Astrocyte (in vitro differentiated cells and primary cell): ENCODE results near the gene PLCH1. TPM values are rescaled to one million over a fixed set of nuclear protein-coding genes. Genes with fewer than 3 reads are reported as not detected.

Source experiments
- DNase-seq: peaks from one replicate; pipeline ENCODE4 v3.0.0-alpha.2; 2010; ENCODE audit warnings: low read depth
- FAIRE-seq: peaks from 2 replicates; lab custom pipeline; 2011; peaks lifted over from hg19 to GRCh38; lab: Jason Lieb, UNC
- H2AFZ ChIP-seq: 2 replicates; pipeline ENCODE4 v1.6.0; 2012; ENCODE audit warnings: low read depth, low read length, inconsistent platforms
- H3K27ac ChIP-seq: 2 replicates; pipeline ENCODE4 v1.5.1; 2011; ENCODE audit warnings: low read depth, low read length, inconsistent platforms
- H3K27me3 ChIP-seq: 2 replicates; pipeline ENCODE4 v1.6.0; 2011; ENCODE audit warnings: low read length, inconsistent platforms; ENCODE audit not compliant: insufficient read depth
- H3K36me3 ChIP-seq: 2 replicates; pipeline ENCODE4 v1.5.1; 2011; ENCODE audit warnings: low read length, inconsistent platforms; ENCODE audit not compliant: insufficient read depth
- H3K4me1 ChIP-seq: 2 replicates; pipeline ENCODE4 v1.5.1; 2011; ENCODE audit warnings: low read length, inconsistent platforms; ENCODE audit not compliant: insufficient read depth
- H3K4me2 ChIP-seq: 2 replicates; pipeline ENCODE4 v1.6.0; 2012; ENCODE audit warnings: low read length, inconsistent platforms
- H3K4me3 ChIP-seq: 2 replicates; pipeline ENCODE4 v1.5.1; 2011; ENCODE audit warnings: low read depth, mild to moderate bottlenecking, low read length, inconsistent platforms; ENCODE audit not compliant: insufficient read depth
- H3K79me2 ChIP-seq: 2 replicates; pipeline ENCODE4 v1.6.0; 2012; ENCODE audit warnings: mild to moderate bottlenecking, low read length, inconsistent platforms; ENCODE audit not compliant: insufficient read depth
- H3K9ac ChIP-seq: 2 replicates; pipeline ENCODE4 v1.6.0; 2012; ENCODE audit warnings: mild to moderate bottlenecking, low read length, inconsistent platforms
- H3K9me3 ChIP-seq: 2 replicates; pipeline ENCODE4 v1.5.1; 2012; ENCODE audit warnings: low read depth, mild to moderate bottlenecking, low read length, inconsistent platforms; ENCODE audit not compliant: insufficient read depth
- H4K20me1 ChIP-seq: 2 replicates; pipeline ENCODE4 v1.6.0; 2012; ENCODE audit warnings: low read length, inconsistent platforms; ENCODE audit not compliant: insufficient read depth
- H3K27ac Mint-ChIP-seq: one replicate; pipeline ENCODE4 v1.8.0; 2021; ENCODE audit warnings: mild to moderate bottlenecking, mixed read lengths; ENCODE audit not compliant: unreplicated experiment
- H3K27me3 Mint-ChIP-seq: one replicate; pipeline ENCODE4 v1.8.0; 2021; ENCODE audit warnings: low read depth, mixed read lengths; ENCODE audit not compliant: unreplicated experiment
- H3K36me3 Mint-ChIP-seq: one replicate; pipeline ENCODE4 v1.8.0; 2021; ENCODE audit warnings: low read depth, mixed read lengths; ENCODE audit not compliant: unreplicated experiment
- H3K4me1 Mint-ChIP-seq: one replicate; pipeline ENCODE4 v1.8.0; 2021; ENCODE audit warnings: low read depth, mixed read lengths; ENCODE audit not compliant: unreplicated experiment
- H3K4me3 Mint-ChIP-seq: one replicate; pipeline ENCODE4 v1.8.0; 2021; ENCODE audit warnings: mild to moderate bottlenecking, moderate library complexity, mixed read lengths; ENCODE audit not compliant: unreplicated experiment
- H3K9me3 Mint-ChIP-seq: one replicate; pipeline ENCODE4 v1.8.0; 2021; ENCODE audit warnings: mild to moderate bottlenecking, mixed read lengths; ENCODE audit not compliant: unreplicated experiment
- CTCF ChIP-seq: IDR thresholded peaks from 2 replicates; pipeline ENCODE4 v1.5.1; 2011; ENCODE audit warnings: low read depth, mild to moderate bottlenecking, inconsistent platforms, low read length, moderate library complexity; ENCODE audit not compliant: insufficient read depth
- EZH2 ChIP-seq: IDR thresholded peaks from 2 replicates; pipeline ENCODE4 v1.6.1; 2012; ENCODE audit warnings: mild to moderate bottlenecking, low read length, inconsistent platforms; ENCODE audit not compliant: insufficient read depth
- total RNA-seq: library from RNA; stranded (reverse); gene quantifications from 2 replicates; pipeline ENCODE4 v1.2.1, GENCODE V29; 2021

PLCH1 gene
- total RNA-seq, 1 donor from 2014 or later, result 1.2 TPM

GRCh38 chr3:155520463-155520862, 224.4 kb downstream of the PLCH1 start:
- no peaks in the 10 kb centered on the region for H3K4me1 Mint-ChIP-seq
- no peak overlapping the region for H3K4me3 Mint-ChIP-seq
- no peaks in the 10 kb centered on the region for H3K79me2 ChIP-seq
- FAIRE-seq (no peak), DNase-seq (no peak)
- no peak overlapping the region for H3K27ac ChIP-seq
- H4K20me1 ChIP-seq, result no peaks in the 10 kb centered on the region
- no peak overlapping the region for H2AFZ ChIP-seq
- no peak overlapping the region for H3K9ac ChIP-seq
- no peaks in the 10 kb centered on the region for H3K36me3 Mint-ChIP-seq
- H3K9me3 ChIP-seq, result no peaks in the 10 kb centered on the region
- H3K27ac Mint-ChIP-seq, result no peak overlapping the region
- H3K4me2 ChIP-seq, result no peak overlapping the region
- no peak for TF ChIP-seq EZH2
- no peak for TF ChIP-seq CTCF
- no peaks in the 10 kb centered on the region for H3K27me3 Mint-ChIP-seq
- no peaks in the 10 kb centered on the region for H3K27me3 ChIP-seq
- no peaks in the 10 kb centered on the region for H3K4me1 ChIP-seq
- H3K4me3 ChIP-seq, result no peak overlapping the region
- no peaks in the 10 kb centered on the region for H3K36me3 ChIP-seq
- H3K9me3 Mint-ChIP-seq, result peaks cover 1% of the 10 kb centered on the region

GRCh38 chr3:155519078-155519477, 225.8 kb downstream of the PLCH1 start:
- Histone ChIP-seq H3K27me3 (no peaks in the 10 kb centered on the region), H3K4me3 (no peak overlapping the region), H3K4me1 (no peaks in the 10 kb centered on the region), H4K20me1 (no peaks in the 10 kb centered on the region), H3K4me2 (no peak overlapping the region), H2AFZ (no peak overlapping the region), H3K36me3 (no peaks in the 10 kb centered on the region), H3K9me3 (no peaks in the 10 kb centered on the region), H3K27ac (no peak overlapping the region), H3K79me2 (no peaks in the 10 kb centered on the region), H3K9ac (no peak overlapping the region)
- DNase-seq, result no peak
- Mint-ChIP-seq H3K36me3 (no peaks in the 10 kb centered on the region), H3K4me1 (no peaks in the 10 kb centered on the region), H3K27ac (no peak overlapping the region), H3K27me3 (no peaks in the 10 kb centered on the region), H3K9me3 (peaks cover 1% of the 10 kb centered on the region), H3K4me3 (no peak overlapping the region)
- TF ChIP-seq CTCF (no peak), EZH2 (no peak)
- no peak for FAIRE-seq

- TF ChIP-seq CTCF (no peak), EZH2 (no peak)
- no peak overlapping the region for H3K27ac Mint-ChIP-seq
- Histone ChIP-seq H3K36me3 (no peaks in the 10 kb centered on the region), H3K27ac (no peak overlapping the region), H3K79me2 (no peaks in the 10 kb centered on the region), H2AFZ (no peak overlapping the region), H3K27me3 (no peaks in the 10 kb centered on the region), H3K4me1 (no peaks in the 10 kb centered on the region), H3K9ac (no peak overlapping the region), H3K9me3 (no peaks in the 10 kb centered on the region), H3K4me3 (no peak overlapping the region), H4K20me1 (no peaks in the 10 kb centered on the region), H3K4me2 (no peak overlapping the region)
- no peak for DNase-seq
- H3K36me3 Mint-ChIP-seq, result no peaks in the 10 kb centered on the region
- H3K4me3 Mint-ChIP-seq, result no peak overlapping the region
- no peak for FAIRE-seq
- no peaks in the 10 kb centered on the region for H3K27me3 Mint-ChIP-seq
- no peaks in the 10 kb centered on the region for H3K4me1 Mint-ChIP-seq
- peaks cover 1% of the 10 kb centered on the region for H3K9me3 Mint-ChIP-seq
These were observed 227.0 kb downstream of the PLCH1 start for GRCh38 chr3:155517903-155518302.
